Panc1 (cell line): ENCODE results near the gene LATS2.

Experiments
- POLR2AphosphoS5 ChIP-seq: IDR thresholded peaks from 2 replicates; pipeline ENCODE4 v1.6.1; 2012; ENCODE audit warnings: mild to moderate bottlenecking, low read depth, low read length, moderate library complexity
- TF ChIP-seq, protein P1 (sequence below): fragments of 450-650 bp; IDR thresholded peaks from 2 replicates; pipeline ENCODE4 v1.5.1; 2017; ENCODE audit warnings: mild to moderate bottlenecking
- TF ChIP-seq, protein P2 (sequence below), 2 experiments: IDR thresholded peaks; 2 replicates each; pipeline ENCODE4 v1.6.1; 2011 to 2012; ENCODE audit warnings: low read depth in 2 of 2, control low read depth in 1 of 2, low read length in 1 of 2, mild to moderate bottlenecking in 1 of 2, moderate library complexity in 1 of 2; ENCODE audit not compliant: insufficient read depth in 1 of 2

DNA sequence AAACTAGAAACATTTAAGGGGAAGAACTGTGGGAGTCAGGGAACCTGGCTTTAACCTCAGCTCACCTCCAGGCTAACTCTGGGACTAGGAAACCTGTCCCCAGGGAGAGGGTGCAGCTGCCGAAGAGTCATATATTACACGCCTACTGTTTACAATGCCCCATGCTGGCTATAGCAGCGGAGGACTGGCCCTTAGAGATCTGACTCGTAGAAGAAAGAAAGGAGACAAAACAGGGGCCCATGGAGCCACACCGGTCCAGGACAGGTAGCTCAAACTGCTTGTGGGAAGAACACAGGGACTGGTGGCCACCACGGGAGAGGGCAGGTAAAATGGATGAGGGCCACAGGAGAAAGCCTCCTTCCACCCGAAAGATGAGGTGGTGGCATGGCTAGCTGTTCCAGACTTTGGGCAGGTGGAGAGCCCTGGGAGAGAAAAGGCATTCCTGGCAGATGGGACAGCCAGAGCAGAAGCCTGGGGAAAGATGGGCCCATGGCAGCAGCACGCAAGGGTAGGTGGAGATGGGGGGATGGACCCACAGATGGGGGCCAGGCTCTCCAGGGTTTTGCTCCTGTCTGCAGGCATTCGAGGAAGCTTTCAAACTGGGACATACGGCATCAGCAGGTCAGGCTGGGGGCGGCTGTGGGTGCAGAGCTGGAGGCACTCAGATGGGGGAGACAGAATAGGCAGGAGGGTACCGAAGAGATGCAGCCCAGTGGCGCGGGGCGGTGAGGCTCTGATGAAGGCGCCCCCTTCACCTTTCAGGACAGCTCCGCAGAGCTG lies 69.5 kb downstream of the LATS2 start:
- TF ChIP-seq POLR2AphosphoS5 = no peak
- TF ChIP-seq, protein P1, sequence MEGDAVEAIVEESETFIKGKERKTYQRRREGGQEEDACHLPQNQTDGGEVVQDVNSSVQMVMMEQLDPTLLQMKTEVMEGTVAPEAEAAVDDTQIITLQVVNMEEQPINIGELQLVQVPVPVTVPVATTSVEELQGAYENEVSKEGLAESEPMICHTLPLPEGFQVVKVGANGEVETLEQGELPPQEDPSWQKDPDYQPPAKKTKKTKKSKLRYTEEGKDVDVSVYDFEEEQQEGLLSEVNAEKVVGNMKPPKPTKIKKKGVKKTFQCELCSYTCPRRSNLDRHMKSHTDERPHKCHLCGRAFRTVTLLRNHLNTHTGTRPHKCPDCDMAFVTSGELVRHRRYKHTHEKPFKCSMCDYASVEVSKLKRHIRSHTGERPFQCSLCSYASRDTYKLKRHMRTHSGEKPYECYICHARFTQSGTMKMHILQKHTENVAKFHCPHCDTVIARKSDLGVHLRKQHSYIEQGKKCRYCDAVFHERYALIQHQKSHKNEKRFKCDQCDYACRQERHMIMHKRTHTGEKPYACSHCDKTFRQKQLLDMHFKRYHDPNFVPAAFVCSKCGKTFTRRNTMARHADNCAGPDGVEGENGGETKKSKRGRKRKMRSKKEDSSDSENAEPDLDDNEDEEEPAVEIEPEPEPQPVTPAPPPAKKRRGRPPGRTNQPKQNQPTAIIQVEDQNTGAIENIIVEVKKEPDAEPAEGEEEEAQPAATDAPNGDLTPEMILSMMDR = no peak
- TF ChIP-seq, protein P2, sequence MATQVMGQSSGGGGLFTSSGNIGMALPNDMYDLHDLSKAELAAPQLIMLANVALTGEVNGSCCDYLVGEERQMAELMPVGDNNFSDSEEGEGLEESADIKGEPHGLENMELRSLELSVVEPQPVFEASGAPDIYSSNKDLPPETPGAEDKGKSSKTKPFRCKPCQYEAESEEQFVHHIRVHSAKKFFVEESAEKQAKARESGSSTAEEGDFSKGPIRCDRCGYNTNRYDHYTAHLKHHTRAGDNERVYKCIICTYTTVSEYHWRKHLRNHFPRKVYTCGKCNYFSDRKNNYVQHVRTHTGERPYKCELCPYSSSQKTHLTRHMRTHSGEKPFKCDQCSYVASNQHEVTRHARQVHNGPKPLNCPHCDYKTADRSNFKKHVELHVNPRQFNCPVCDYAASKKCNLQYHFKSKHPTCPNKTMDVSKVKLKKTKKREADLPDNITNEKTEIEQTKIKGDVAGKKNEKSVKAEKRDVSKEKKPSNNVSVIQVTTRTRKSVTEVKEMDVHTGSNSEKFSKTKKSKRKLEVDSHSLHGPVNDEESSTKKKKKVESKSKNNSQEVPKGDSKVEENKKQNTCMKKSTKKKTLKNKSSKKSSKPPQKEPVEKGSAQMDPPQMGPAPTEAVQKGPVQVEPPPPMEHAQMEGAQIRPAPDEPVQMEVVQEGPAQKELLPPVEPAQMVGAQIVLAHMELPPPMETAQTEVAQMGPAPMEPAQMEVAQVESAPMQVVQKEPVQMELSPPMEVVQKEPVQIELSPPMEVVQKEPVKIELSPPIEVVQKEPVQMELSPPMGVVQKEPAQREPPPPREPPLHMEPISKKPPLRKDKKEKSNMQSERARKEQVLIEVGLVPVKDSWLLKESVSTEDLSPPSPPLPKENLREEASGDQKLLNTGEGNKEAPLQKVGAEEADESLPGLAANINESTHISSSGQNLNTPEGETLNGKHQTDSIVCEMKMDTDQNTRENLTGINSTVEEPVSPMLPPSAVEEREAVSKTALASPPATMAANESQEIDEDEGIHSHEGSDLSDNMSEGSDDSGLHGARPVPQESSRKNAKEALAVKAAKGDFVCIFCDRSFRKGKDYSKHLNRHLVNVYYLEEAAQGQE (IDR thresholded peaks at IDR 0.05; ENCODE audit: insufficient read depth in 1 of 2, low read depth in 2 of 2, low read length in 1 of 2) = no peak
